Neutrophil (primary cell): ENCODE data around the gene RAE1.

Experiments used
- H3K27ac ChIP-seq: fragments of 200-600 bp; sonication (generic); 2 replicates; pipeline ENCODE4 v1.5.1; 2016; ENCODE audit warnings: mild to moderate bottlenecking, moderate library complexity
- H3K27me3 ChIP-seq: fragments of 200-600 bp; sonication (generic); 2 replicates; pipeline ENCODE4 v1.6.0; 2016; ENCODE audit warnings: mild to moderate bottlenecking
- H3K36me3 ChIP-seq: fragments of 200-600 bp; sonication (generic); 2 replicates; pipeline ENCODE4 v1.5.1; 2017
- H3K4me1 ChIP-seq, 2 experiments: fragments of 200-600 bp in 1 of 2; sonication (generic) in 1 of 2; 1 replicate in 1 of 2; 2 replicates in 1 of 2; pipeline versions ENCODE4 v1.5.1 to v1.6.1; 2013 to 2016; ENCODE audit warnings: low read depth in 1 of 2, low read length in 1 of 2, mild to moderate bottlenecking in 1 of 2, moderate library complexity in 1 of 2; ENCODE audit not compliant: control insufficient read depth in 1 of 2, insufficient read depth in 1 of 2
- H3K4me3 ChIP-seq, 2 experiments: fragments of 200-600 bp in 1 of 2; sonication (generic) in 1 of 2; 1 replicate in 1 of 2; 2 replicates in 1 of 2; pipeline ENCODE4 v1.5.1; 2013 to 2016; ENCODE audit warnings: low read depth in 1 of 2, low read length in 1 of 2, mild to moderate bottlenecking in 1 of 2, moderate library complexity in 1 of 2
- H3K9me3 ChIP-seq: fragments of 200-600 bp; sonication (generic); 2 replicates; pipeline ENCODE4 v1.5.1; 2016
- TF ChIP-seq, protein P1 (sequence below): fragments of 200-600 bp; sonication (generic); IDR thresholded peaks from 2 replicates; pipeline ENCODE4 v1.5.1; 2016; ENCODE audit warnings: antibody characterized with exemption

Gene RAE1

DNA sequence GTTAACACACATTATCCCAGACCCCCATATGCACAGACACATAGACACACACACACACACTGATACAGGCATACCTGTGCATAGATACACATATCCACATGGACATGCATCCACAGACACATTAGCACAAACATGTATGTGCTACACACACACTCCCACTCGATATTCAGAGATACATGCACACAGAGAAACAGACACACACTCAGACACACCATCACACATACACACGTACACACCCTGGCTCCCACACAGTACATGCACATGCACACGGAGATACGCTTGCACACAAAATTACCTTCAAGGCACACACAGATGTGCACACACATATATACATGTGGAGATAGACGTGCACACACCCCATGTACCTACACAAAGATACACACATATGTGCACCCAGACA, 59.9 kb downstream of the RAE1 start:
- no peaks in the 10 kb centered on the region for H3K9me3 ChIP-seq
- no peak overlapping the region for H3K4me3 ChIP-seq
- H3K4me1 ChIP-seq: peaks cover 3 to 12% of the 10 kb centered on the region in 2 experiments
- no peak overlapping the region for H3K27ac ChIP-seq
- TF ChIP-seq, protein P1, sequence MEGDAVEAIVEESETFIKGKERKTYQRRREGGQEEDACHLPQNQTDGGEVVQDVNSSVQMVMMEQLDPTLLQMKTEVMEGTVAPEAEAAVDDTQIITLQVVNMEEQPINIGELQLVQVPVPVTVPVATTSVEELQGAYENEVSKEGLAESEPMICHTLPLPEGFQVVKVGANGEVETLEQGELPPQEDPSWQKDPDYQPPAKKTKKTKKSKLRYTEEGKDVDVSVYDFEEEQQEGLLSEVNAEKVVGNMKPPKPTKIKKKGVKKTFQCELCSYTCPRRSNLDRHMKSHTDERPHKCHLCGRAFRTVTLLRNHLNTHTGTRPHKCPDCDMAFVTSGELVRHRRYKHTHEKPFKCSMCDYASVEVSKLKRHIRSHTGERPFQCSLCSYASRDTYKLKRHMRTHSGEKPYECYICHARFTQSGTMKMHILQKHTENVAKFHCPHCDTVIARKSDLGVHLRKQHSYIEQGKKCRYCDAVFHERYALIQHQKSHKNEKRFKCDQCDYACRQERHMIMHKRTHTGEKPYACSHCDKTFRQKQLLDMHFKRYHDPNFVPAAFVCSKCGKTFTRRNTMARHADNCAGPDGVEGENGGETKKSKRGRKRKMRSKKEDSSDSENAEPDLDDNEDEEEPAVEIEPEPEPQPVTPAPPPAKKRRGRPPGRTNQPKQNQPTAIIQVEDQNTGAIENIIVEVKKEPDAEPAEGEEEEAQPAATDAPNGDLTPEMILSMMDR: no peak
- no peaks in the 10 kb centered on the region for H3K27me3 ChIP-seq
- H3K36me3 ChIP-seq: peaks cover 53% of the 10 kb centered on the region

DNA sequence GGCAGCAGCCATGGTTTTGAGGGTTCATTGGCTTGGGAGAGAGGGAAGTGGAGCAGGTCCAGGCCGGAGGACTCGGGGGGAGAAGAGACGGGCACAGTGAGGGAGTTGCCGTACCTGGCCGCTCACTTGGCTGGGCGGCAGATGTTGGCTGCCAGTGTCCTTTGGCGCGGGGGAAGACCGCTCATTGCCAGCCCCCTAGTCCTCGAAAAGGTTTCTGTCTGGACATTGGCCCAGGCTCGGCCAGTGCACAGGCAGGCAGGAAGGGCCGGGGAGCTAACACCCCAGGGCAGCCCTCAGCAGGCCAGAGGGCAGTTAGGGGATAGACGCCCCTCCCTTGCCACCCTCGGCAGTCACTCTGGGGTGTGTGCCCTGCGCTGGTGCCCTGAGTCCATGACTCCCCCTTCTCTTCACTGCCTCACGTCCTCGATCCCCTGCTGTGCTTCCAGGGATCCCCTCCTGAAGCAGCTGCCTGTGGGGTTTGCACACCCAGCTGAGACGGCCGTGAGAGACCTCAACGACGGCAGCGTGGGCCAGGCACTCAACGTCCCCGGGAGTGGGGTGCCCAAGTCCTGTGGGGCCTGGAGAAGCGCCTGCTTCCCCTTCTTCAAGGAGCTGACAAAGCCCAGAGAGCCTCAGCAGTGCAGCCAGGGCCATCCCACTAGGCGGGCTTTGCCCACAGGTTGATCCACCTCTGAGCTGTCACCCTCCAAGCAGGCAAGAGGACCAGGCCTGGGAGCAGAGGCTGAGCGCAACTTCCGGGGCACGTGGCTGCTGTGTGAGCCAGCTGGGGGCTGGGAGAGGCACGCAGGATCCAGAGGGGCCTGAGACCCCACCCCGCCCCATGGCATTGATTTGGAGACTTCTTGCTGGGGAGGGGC, 60.6 kb downstream of the RAE1 start:
- TF ChIP-seq, protein P1: no peak
- H3K36me3 ChIP-seq: peaks cover 46% of the 10 kb centered on the region
- H3K27me3 ChIP-seq: no peaks in the 10 kb centered on the region
- H3K4me3 ChIP-seq: no peak overlapping the region
- no peak overlapping the region for H3K27ac ChIP-seq
- no peaks in the 10 kb centered on the region for H3K9me3 ChIP-seq
- H3K4me1 ChIP-seq: peaks cover 3 to 12% of the 10 kb centered on the region in 2 experiments

DNA sequence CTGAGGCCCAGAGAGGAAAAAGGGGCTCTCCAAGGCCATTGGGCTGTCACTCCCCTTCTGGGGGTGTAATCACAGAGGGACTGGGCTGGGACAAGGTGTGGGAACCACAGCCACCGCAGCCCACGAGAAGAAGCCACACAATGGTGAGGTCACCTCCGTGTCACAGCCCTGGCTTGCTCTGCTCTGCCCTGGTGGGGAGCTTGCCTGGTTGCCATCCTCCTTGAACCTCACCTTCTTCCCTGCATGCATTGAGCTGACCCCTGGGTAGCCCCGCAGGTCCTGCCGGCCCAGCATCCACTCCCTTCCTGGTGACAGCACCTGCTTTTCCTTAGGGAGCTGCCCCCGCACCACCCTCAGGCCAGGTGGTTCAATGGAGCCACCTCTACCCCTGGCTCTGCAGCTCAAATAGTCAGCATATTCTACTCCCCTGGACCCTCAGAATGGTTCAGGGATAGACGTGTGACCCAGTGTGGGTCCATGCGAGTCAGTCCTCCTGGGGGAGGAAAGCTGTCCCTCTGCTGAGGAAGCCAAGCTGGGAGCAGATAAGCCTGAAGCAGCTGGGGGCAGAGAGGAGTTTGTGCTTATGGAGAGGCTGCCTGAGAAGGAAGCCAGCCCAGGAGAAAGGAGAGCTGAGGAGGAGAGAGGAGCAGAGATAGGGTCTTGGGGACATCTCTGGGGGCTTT, 61.4 kb downstream of the RAE1 start:
- H3K9me3 ChIP-seq: no peaks in the 10 kb centered on the region
- H3K36me3 ChIP-seq: peaks cover 37% of the 10 kb centered on the region
- peaks cover 8 to 16% of the 10 kb centered on the region in 2 experiments for H3K4me1 ChIP-seq
- no peak overlapping the region for H3K4me3 ChIP-seq
- H3K27me3 ChIP-seq: no peaks in the 10 kb centered on the region
- H3K27ac ChIP-seq: peak overlapping the region; percentile 5
- TF ChIP-seq, protein P1: no peak

DNA sequence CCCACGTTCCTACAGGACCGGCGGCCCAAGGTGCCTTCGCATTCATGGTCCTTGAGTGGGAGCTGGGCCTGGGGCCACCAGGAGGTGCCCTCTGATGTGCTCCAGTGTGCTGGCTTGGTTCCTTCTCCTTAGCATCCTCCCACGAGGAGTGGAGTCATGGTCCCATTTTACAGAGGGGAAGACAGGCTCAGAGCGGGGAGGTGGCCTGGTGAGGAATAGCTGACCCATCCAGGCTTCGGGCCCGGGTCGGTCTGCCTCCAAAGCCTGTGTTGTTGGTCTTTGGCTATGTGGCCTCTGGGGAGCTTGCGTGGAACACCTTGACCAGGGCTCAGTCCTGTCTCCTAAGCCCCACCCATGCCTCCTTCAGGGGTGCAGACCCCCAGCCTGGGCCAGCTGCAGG, 62.9 kb downstream of the RAE1 start:
- Histone ChIP-seq H3K27ac (no peak overlapping the region), H3K36me3 (peaks cover 22% of the 10 kb centered on the region), H3K9me3 (no peaks in the 10 kb centered on the region), H3K27me3 (no peaks in the 10 kb centered on the region), H3K4me3 (no peak overlapping the region), H3K4me1 (peaks cover 8 to 16% of the 10 kb centered on the region in 2 experiments)
- TF ChIP-seq, protein P1: no peak

DNA sequence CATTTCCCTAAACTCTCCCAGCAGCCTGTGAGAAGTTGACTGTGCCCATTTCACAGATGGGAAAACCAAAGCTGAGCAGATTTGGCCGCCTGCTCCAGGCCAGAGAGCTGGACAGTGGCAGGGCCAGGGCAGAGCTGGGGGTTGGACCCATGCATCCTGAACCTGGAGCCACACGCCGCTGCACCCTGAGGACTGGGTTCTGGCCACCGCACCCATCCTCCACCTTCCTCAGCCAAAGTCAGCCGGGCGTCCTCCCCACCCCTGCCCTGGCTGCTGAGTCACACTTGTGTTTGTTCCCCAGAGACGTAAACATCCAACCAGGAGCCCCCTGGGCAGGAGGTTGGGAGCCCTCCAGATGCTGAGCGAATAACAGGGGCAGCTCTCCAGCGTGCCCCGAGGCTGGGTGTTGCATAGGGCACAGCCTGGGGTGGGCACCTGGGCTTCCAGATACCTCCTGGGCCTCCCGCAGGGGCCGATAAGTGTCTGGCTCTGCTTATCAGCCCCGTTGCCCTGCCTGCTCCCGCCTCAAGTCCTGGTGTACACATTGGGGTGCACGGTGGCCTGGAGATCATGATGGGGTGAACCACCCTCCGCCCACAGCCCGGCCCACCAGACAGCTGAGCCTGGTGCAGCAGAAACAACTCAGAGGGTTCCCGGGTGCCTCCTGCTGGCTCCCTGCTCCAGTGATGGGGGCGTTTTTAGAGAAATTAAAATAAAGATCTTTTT, 64.0 kb downstream of the RAE1 start:
- peak overlapping the region; percentile 27 for H3K27ac ChIP-seq
- peaks cover 8 to 16% of the 10 kb centered on the region in 2 experiments for H3K4me1 ChIP-seq
- no peak overlapping the region for H3K4me3 ChIP-seq
- TF ChIP-seq, protein P1: no peak
- H3K27me3 ChIP-seq: no peaks in the 10 kb centered on the region
- H3K36me3 ChIP-seq: peaks cover 12% of the 10 kb centered on the region
- H3K9me3 ChIP-seq: no peaks in the 10 kb centered on the region
